Brain microvascular endothelial cell (primary cell): Measurements from ENCODE around the gene LEAP2.

ENCODE experiments used
- DNase-seq: peaks from one replicate; pipeline ENCODE4 v3.0.0-alpha.2; 2020
- H3K27ac ChIP-seq: fragments of 250-450 bp; sonication (Bioruptor Pico); 2 replicates; pipeline ENCODE4 v1.5.1; 2020; ENCODE audit warnings: mild to moderate bottlenecking, moderate library complexity
- H3K27me3 ChIP-seq: fragments of 250-450 bp; sonication (Bioruptor Pico); replicated peaks from 2 replicates; pipeline ENCODE4 v1.5.1; 2020; ENCODE audit warnings: mild to moderate bottlenecking
- H3K36me3 ChIP-seq: fragments of 250-450 bp; sonication (Bioruptor Pico); replicated peaks from 2 replicates; pipeline ENCODE4 v1.5.1; 2020; ENCODE audit warnings: mild to moderate bottlenecking
- H3K4me3 ChIP-seq: 2 replicates; pipeline ENCODE4 v1.5.1; 2011; ENCODE audit warnings: low read depth, mild to moderate bottlenecking, control low read depth, low read length, moderate library complexity
- CTCF ChIP-seq: IDR thresholded peaks from 2 replicates; pipeline ENCODE4 v1.5.1; 2011; ENCODE audit warnings: low read depth, mild to moderate bottlenecking, moderate library complexity, low read length, control low read depth, inconsistent platforms; ENCODE audit errors: missing control alignments
- in situ Hi-C: cut with HindIII; loops from 2 replicates; pipeline ENCODE4 v1.10.0; 2017; ENCODE audit warnings: low sequenced_read_pairs, low pct_ligation_motif_present

The LEAP2 gene

DNA sequence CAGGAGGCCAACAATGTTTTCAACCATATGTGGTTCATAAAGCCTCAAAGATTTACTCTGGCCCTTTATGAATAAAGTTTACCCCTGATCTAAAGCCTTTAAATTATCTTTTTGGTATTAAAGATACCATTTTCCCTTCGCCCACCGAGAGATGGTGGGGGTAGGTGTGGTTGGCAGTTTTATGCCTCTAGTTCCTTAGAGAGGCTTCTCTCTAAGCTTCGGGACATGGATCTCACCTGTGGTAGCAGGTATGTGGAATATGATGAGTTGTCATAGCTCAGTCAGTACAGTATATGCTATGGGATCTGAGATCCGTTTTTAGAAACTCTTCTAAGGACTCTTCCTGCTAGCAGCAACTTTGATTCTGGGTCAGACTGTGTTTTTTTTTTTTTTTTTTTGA lies 4.7 kb upstream of the LEAP2 start:
- in situ Hi-C loops, result no loop called here
- TF ChIP-seq CTCF, result no peak
- no peak for DNase-seq
- no peak overlapping the region for H3K4me3 ChIP-seq
- H3K27me3 ChIP-seq, result no peaks in the 10 kb centered on the region
- peaks cover 38% of the 10 kb centered on the region for H3K36me3 ChIP-seq
- H3K27ac ChIP-seq, result no peak overlapping the region

DNA sequence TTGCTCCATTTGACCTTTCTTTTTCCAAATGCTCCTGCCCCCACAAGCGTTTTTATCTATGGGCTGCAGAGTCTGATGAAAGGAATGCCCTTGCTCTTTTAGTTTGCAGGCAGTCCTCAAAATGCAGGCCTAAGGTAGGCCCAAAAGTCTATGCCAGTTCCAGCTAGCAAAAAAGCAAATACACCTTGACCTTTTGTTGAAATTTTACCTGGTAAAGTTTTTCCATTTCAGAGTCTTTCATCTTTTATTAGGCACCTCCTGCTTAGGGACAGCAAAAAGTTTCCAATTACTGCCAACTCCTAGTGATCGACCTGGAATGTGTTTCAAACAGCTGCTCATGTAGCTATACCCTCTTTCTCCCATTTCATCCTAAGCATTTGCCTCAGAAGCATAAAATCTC lies 2.7 kb upstream of the LEAP2 start:
- in situ Hi-C loops, result no loop called here

GRCh38 chr5:132871459-132872284 lies 1.8 kb upstream of the LEAP2 start:
- H3K36me3 ChIP-seq, result peaks cover 50% of the 10 kb centered on the region
- no peak overlapping the region for H3K27ac ChIP-seq
- H3K27me3 ChIP-seq, result no peaks in the 10 kb centered on the region
- no peak overlapping the region for H3K4me3 ChIP-seq
- no peak for TF ChIP-seq CTCF
- no peak for DNase-seq
- in situ Hi-C loops, result no loop called here

More for the DNA sequence above, 2.7 kb upstream of the LEAP2 start:
- no peak overlapping the region for H3K4me3 ChIP-seq
- no peak for TF ChIP-seq CTCF
- no peak overlapping the region for H3K27ac ChIP-seq
- H3K36me3 ChIP-seq, result peaks cover 48% of the 10 kb centered on the region
- no peak for DNase-seq
- no peaks in the 10 kb centered on the region for H3K27me3 ChIP-seq

- DNase-seq, result no peak
- no peak overlapping the region for H3K4me3 ChIP-seq
- in situ Hi-C loops, result no loop called here
- TF ChIP-seq CTCF, result no peak
- H3K27me3 ChIP-seq, result no peaks in the 10 kb centered on the region
- H3K27ac ChIP-seq, result no peak overlapping the region
- peaks cover 51% of the 10 kb centered on the region for H3K36me3 ChIP-seq
Observed at GRCh38 chr5:132872788-132873118, 715 bp upstream of the LEAP2 start.

GRCh38 chr5:132873930-132874271 lies 433 bp downstream of the LEAP2 start:
- TF ChIP-seq CTCF, result no peak
- Histone ChIP-seq H3K4me3 (no peak overlapping the region), H3K27ac (no peak overlapping the region), H3K36me3 (peaks cover 46% of the 10 kb centered on the region), H3K27me3 (no peaks in the 10 kb centered on the region)
- DNase-seq, result no peak
- in situ Hi-C loops, result no loop called here
